OCI-LY1 (cell line): ENCODE measurements around the gene CEP128.

ENCODE experiments used
- H2AFZ ChIP-seq: fragments of 200-600 bp; sonication (generic), shearing (Covaris generic); 2 replicates; pipeline ENCODE4 v1.6.0; 2014; ENCODE audit warnings: antibody characterized with exemption, mild to moderate bottlenecking, low read length
- H3F3A ChIP-seq: fragments of 200-600 bp; sonication (generic), shearing (Covaris generic); 2 replicates; pipeline ENCODE4 v1.6.0; 2014; ENCODE audit warnings: mild to moderate bottlenecking, antibody characterized with exemption, low read length, moderate library complexity; ENCODE audit not compliant: insufficient read depth
- H3K27ac ChIP-seq: fragments of 200-600 bp; sonication (generic); 2 replicates; pipeline ENCODE4 v1.5.1; 2014; ENCODE audit warnings: low read length, mixed run types, mild to moderate bottlenecking, low read depth; ENCODE audit not compliant: poor library complexity, severe bottlenecking
- H3K27me3 ChIP-seq: fragments of 200-600 bp; sonication (generic); 2 replicates; pipeline ENCODE4 v1.6.0; 2014; ENCODE audit warnings: antibody characterized with exemption, mild to moderate bottlenecking, low read length, moderate library complexity; ENCODE audit not compliant: insufficient read depth
- H3K36me3 ChIP-seq: fragments of 200-600 bp; sonication (generic); 2 replicates; pipeline ENCODE4 v1.6.1; 2014; ENCODE audit warnings: mild to moderate bottlenecking, antibody characterized with exemption, low read length, moderate library complexity, mixed read lengths; ENCODE audit not compliant: insufficient read depth
- H3K4me1 ChIP-seq: fragments of 200-600 bp; sonication (generic); 2 replicates; pipeline ENCODE4 v1.5.1; 2014; ENCODE audit warnings: mild to moderate bottlenecking, low read length, moderate library complexity; ENCODE audit not compliant: insufficient read depth, severe bottlenecking
- H3K4me2 ChIP-seq: fragments of 200-600 bp; sonication (generic), shearing (Covaris generic); 2 replicates; pipeline ENCODE4 v1.6.1; 2014; ENCODE audit warnings: low read length
- H3K4me3 ChIP-seq: fragments of 200-600 bp; sonication (generic); 2 replicates; pipeline ENCODE4 v1.5.1; 2014; ENCODE audit warnings: low read length, low read depth, mild to moderate bottlenecking, mixed read lengths; ENCODE audit not compliant: poor library complexity, severe bottlenecking
- H3K79me2 ChIP-seq: fragments of 200-600 bp; shearing (Covaris generic); 2 replicates; pipeline ENCODE4 v1.6.1; 2016; ENCODE audit warnings: mixed run types, low read length, mixed read lengths; ENCODE audit not compliant: insufficient read depth
- H3K9ac ChIP-seq: fragments of 200-600 bp; sonication (generic), shearing (Covaris generic); 2 replicates; pipeline ENCODE4 v1.6.1; 2014; ENCODE audit warnings: mild to moderate bottlenecking, low read length, mixed read lengths
- H3K9me2 ChIP-seq: fragments of 200-600 bp; sonication (generic), shearing (Covaris generic); 2 replicates; pipeline ENCODE4 v1.6.1; 2014; ENCODE audit warnings: low read depth, mild to moderate bottlenecking, low read length, mixed read lengths
- H3K9me3 ChIP-seq: fragments of 200-600 bp; shearing (Covaris generic); 2 replicates; pipeline ENCODE4 v1.6.1; 2014; ENCODE audit warnings: low read length, mixed read lengths
- H4K20me1 ChIP-seq: fragments of 200-600 bp; sonication (generic), shearing (Covaris generic); 2 replicates; pipeline ENCODE4 v1.6.0; 2016; ENCODE audit warnings: mild to moderate bottlenecking, low read length; ENCODE audit not compliant: insufficient read depth
- EZH2 ChIP-seq: fragments of 200-600 bp; sonication (generic), shearing (Covaris generic); IDR thresholded peaks from 2 replicates; pipeline ENCODE4 v1.8.0; 2017; ENCODE audit warnings: borderline replicate concordance, mixed run types, mild to moderate bottlenecking, antibody characterized with exemption, low read length, moderate library complexity, mixed read lengths
- TF ChIP-seq, protein P1 (sequence below): fragments of 200-600 bp; sonication (generic), shearing (Covaris generic); IDR thresholded peaks from 2 replicates; pipeline ENCODE4 v1.5.1; 2017; ENCODE audit warnings: mild to moderate bottlenecking, antibody characterized with exemption, low read length, moderate library complexity, mixed read lengths

The CEP128 gene

GRCh38 chr14:80906946-80907345 is 34.6 kb downstream of the CEP128 start:
- H3K4me1 ChIP-seq = no peaks in the 10 kb centered on the region
- no peak overlapping the region for H3K4me2 ChIP-seq
- no peak for TF ChIP-seq EZH2
- TF ChIP-seq, protein P1, sequence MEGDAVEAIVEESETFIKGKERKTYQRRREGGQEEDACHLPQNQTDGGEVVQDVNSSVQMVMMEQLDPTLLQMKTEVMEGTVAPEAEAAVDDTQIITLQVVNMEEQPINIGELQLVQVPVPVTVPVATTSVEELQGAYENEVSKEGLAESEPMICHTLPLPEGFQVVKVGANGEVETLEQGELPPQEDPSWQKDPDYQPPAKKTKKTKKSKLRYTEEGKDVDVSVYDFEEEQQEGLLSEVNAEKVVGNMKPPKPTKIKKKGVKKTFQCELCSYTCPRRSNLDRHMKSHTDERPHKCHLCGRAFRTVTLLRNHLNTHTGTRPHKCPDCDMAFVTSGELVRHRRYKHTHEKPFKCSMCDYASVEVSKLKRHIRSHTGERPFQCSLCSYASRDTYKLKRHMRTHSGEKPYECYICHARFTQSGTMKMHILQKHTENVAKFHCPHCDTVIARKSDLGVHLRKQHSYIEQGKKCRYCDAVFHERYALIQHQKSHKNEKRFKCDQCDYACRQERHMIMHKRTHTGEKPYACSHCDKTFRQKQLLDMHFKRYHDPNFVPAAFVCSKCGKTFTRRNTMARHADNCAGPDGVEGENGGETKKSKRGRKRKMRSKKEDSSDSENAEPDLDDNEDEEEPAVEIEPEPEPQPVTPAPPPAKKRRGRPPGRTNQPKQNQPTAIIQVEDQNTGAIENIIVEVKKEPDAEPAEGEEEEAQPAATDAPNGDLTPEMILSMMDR = no peak
- no peak overlapping the region for H3K9ac ChIP-seq
- no peak overlapping the region for H2AFZ ChIP-seq
- H3K27me3 ChIP-seq = no peaks in the 10 kb centered on the region
- peaks cover 52% of the 10 kb centered on the region for H3K36me3 ChIP-seq
- no peak overlapping the region for H3K4me3 ChIP-seq
- no peaks in the 10 kb centered on the region for H3K79me2 ChIP-seq
- no peak overlapping the region for H3K27ac ChIP-seq
- no peaks in the 10 kb centered on the region for H3F3A ChIP-seq
- H3K9me3 ChIP-seq = no peaks in the 10 kb centered on the region
- H3K9me2 ChIP-seq = no peaks in the 10 kb centered on the region
- no peaks in the 10 kb centered on the region for H4K20me1 ChIP-seq

GRCh38 chr14:80906336-80906735 is 35.2 kb downstream of the CEP128 start:
- Histone ChIP-seq H3K9me3 (no peaks in the 10 kb centered on the region), H3K9ac (no peak overlapping the region), H3K36me3 (peaks cover 57% of the 10 kb centered on the region), H4K20me1 (no peaks in the 10 kb centered on the region), H3K4me3 (no peak overlapping the region), H3K9me2 (no peaks in the 10 kb centered on the region), H3K27me3 (no peaks in the 10 kb centered on the region), H3K79me2 (no peaks in the 10 kb centered on the region), H3K4me2 (no peak overlapping the region), H3K4me1 (no peaks in the 10 kb centered on the region), H3F3A (no peaks in the 10 kb centered on the region), H3K27ac (no peak overlapping the region), H2AFZ (no peak overlapping the region)
- TF ChIP-seq, protein P1 = no peak
- no peak for TF ChIP-seq EZH2

DNA sequence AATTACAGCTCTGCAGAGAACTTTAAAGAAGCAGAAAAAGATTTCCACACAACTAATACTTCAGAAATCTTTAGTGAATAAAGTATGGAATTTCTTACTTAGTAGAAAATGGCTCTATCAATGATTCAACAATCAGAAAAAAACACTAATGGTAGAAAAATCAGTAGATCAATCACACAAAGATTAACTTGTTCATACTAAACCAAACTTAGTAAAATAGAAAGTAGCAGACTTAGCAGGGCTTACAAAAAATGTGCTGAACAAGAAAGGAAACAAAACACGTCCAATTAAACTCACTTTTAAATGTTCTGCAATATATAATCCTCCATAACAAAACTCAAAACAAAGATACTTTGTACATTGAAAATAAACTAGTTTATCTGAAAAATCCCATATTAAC is 38.9 kb downstream of the CEP128 start:
- Histone ChIP-seq H4K20me1 (no peaks in the 10 kb centered on the region), H3K9me3 (no peaks in the 10 kb centered on the region), H3K4me2 (no peak overlapping the region), H3K36me3 (peaks cover 74% of the 10 kb centered on the region), H3K79me2 (no peaks in the 10 kb centered on the region), H3K4me1 (no peaks in the 10 kb centered on the region), H3K9me2 (no peaks in the 10 kb centered on the region), H3K27me3 (no peaks in the 10 kb centered on the region), H3F3A (no peaks in the 10 kb centered on the region), H3K4me3 (no peak overlapping the region), H3K9ac (no peak overlapping the region), H3K27ac (no peak overlapping the region), H2AFZ (no peak overlapping the region)
- no peak for TF ChIP-seq EZH2
- TF ChIP-seq, protein P1 = no peak
